HK-2 (cell line): ENCODE results near the gene ESPN.
"Not testable (repeated sequence)": the region's sequence is repeated elsewhere in the genome, so short reads cannot be mapped to it uniquely, and the experiment has no call there.

Experiments
- DNase-seq: peaks from one replicate; pipeline ENCODE4 v3.0.0-alpha.2; 2018; ENCODE audit not compliant: unreplicated experiment

Gene ESPN

DNA sequence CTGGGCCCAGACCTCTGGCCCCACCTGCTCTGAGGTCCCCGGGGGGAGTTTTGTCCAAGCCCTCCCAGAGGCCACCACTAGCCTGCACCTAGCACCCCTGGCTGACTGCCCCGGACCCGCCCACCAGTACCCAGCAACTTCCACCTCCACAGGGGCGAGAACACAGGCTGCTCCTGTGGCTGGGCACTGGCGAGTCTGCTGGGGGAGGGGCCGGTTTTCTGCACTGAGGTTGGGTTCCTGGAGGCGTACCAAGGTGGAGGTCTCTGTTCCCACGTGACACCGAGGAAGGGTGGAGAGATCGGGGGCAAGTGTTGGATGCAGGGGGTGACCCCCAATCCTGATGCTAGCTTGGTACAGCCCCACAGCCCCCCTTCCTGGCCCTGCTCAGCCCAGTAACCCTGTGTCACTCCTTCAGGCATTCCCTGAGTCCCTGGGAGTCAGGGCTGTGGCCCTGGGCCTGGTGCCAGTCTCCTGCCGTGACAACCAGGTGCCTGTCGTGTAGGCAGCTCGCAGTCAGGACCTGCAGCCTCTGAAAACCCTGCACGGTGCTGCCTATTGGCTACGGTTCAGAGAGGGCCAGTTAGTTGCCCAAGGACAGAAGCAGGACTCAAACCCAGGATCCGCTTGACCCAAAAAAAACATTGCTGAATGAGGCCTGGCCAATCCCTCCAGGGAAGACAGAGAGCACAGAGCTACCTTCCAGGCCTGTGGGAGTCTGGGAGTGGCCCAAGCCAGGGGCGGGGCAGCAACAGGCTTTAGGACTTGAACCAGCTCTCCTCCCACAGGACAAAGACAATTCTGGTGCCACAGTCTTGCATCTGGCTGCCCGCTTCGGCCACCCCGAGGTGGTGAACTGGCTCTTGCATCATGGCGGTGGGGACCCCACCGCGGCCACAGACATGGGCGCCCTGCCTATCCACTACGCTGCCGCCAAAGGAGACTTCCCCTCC lies 3.1 kb downstream of the ESPN start:
- DNase-seq = no peak

DNA sequence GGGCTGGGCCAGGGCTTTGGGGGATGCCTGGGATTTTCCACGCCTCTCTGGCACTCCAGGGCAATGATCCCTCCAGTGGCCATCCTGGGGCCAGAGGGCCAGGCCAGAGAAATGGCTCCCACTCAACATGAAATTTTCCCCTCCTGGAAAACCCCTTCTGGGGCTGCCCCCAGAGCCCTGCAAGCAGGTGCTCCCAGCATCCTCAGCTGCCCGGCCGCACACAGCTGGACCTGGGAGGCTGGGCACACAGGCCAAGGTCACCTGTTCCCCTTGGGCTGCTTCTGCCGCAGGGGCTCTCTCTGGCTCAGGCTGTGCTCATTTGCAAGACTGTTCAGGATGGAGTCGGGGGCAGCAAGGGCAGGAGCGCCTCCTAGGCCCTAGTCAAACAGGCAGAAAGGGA lies 3.9 kb downstream of the ESPN start:
- not testable (repeated sequence) for DNase-seq

DNA sequence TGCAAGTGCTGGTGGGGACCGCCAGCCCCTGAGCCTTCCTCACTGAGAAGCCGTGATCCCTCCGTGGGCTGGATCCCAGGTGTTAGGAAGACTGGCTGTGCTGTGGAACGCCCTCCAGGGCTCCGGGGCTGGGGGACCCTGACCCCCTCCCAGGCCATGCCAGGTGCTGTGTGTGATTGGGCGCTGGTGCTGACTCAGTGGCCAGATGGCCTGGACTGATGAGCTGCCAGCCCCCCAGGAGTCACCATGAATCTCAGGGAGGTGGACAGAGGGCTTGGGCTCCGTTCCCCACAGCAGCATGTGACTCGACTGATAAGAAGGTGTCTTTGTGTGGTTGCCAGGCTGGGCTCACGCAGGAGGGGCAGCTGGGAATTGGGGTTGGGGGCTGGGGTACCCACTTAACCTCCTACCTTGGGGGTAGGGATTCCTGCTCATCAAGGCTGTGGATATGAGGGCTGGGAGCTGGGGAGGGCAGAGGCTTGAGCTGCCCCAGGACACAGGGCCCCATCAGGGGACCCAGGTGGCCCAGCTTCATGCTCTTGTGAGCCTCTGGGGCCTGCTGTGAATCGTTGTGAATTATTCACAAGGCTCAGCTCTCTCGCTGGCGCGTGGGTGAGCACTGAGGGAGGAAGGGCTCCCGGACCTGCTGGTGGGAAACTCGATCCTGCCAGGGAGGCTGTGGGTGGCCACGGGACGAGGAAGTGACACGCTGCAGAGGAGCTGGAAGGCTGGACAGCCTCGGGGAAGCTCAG lies 5.3 kb downstream of the ESPN start:
- not testable (repeated sequence) for DNase-seq

GRCh38 chr1:6431645-6432579 lies 7.3 kb downstream of the ESPN start:
- DNase-seq = not testable (repeated sequence)

DNA sequence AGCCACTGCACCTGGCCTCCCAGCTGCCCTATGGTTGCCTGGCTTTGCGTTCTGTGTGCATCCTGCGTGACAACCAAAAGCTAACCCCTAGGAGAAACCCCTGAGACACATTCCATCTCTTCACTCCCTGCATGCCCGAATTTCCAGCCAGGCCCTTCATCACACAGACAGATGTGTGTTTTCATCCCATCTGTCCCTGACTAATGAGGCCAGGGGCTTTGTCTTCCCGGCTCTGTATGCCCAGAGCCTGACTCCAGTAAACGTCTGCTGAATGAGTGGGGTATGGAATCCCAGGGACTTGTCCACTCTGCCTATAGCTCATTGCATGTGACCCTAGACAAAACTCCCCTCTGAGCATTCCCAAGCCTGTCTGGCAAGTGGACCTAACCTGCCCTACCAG lies 9.6 kb downstream of the ESPN start:
- DNase-seq = no peak

DNA sequence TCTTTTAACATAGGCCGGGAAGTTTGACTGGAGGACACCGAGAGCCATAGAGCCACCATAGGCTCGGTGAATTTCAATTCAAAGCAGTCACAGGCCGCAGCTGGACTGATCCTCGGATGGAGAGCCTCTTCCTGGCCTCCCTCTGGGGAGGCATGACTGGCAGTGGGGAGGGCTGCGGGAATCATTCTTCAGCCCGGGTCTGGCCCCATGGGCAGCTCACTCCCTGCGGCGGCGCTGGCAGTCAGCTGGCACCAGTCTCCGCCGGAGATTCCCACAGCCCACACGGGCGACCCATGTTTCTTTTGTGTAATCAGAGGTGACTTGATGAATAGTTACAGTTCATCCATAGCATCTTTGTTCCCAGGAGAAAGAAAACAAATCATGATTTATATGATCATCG lies 10.6 kb downstream of the ESPN start:
- DNase-seq = no peak

- no peak for DNase-seq
These were observed 11.0 kb downstream of the ESPN start for GRCh38 chr1:6435547-6435946.

GRCh38 chr1:6436277-6436676 lies 11.7 kb downstream of the ESPN start:
- not testable (repeated sequence) for DNase-seq

GRCh38 chr1:6437012-6437700 lies 12.6 kb downstream of the ESPN start:
- peak; percentile 63 for DNase-seq

GRCh38 chr1:6438047-6438525 lies 13.5 kb downstream of the ESPN start:
- peak; percentile 77 for DNase-seq

- peak; percentile 80 for DNase-seq
These were observed 15.9 kb downstream of the ESPN start for GRCh38 chr1:6440198-6441126.

DNA sequence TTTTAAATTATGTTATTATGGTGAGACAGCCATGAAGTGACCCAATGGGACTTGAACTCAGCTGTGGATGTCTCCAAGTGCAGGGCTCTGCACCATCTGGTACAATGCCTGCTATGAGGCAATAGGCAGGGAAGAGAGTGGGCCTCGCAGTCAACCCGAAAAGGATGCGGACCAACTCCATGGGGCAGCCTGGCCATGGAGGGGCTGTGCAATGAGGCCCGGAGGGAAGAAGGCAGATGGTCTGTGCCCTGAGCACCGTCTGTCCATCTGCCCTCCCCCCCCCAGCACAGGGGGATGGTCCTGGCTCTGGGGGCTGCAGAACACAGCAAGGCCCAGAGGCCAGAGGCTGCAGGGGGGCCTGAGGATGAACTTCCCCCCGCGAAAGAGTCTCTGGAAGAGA lies 17.0 kb downstream of the ESPN start:
- no peak for DNase-seq

DNA sequence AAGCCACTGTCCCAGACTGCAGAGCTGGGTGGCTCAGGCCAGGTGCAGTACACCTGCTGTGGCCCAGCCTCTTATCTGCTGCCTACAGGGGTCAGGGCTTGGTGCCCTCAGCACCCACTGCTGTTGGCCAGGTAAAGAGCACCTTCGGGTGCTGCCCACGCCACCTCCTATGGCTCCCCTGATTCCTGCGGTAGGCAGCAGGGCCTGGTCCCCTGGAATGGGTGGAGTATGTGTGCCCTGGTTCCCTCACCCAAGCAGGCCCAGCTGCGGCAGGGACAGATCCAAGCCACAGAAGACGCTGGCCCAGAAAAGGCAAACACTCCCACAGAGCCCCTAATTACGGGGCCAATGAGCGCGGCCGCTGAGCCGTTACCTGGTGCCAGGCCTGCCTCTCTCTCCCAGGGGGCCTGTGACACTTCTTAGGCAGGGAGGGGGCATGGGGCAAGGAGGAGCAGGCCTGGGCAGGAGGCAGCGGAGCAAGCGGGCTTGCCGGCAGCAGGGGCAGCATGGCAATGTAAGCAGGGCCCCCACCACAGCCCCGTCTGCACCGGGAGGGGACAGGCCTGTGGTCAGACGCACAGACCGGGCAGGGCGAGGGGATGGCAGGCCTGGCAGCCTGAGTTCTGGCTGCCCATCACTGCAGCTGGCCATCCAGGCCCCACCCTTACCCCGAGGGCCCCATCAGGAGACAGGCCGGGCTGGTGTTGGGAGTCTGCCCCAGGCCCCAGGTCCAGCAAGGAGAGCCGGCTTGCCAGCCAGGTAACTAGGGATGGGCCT lies 19.0 kb downstream of the ESPN start:
- DNase-seq = no peak

DNA sequence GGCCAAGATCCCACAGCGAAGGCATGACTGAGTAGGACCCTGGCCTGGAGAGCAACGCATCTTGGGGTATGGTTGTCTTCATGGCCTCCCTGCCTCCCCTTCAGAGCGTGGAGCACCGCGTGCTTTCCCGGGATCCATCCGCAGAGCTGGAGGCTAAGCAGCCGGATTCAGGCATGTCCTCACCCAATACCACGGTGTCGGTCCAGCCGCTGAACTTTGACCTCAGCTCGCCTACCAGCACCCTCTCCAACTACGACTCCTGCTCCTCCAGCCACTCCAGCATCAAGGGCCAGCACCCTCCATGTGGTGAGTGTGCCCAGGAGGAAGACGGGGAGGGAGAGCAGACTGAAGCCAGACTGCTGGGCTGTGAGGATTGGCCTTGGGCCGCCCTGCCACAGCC lies 19.8 kb downstream of the ESPN start:
- no peak for DNase-seq

DNA sequence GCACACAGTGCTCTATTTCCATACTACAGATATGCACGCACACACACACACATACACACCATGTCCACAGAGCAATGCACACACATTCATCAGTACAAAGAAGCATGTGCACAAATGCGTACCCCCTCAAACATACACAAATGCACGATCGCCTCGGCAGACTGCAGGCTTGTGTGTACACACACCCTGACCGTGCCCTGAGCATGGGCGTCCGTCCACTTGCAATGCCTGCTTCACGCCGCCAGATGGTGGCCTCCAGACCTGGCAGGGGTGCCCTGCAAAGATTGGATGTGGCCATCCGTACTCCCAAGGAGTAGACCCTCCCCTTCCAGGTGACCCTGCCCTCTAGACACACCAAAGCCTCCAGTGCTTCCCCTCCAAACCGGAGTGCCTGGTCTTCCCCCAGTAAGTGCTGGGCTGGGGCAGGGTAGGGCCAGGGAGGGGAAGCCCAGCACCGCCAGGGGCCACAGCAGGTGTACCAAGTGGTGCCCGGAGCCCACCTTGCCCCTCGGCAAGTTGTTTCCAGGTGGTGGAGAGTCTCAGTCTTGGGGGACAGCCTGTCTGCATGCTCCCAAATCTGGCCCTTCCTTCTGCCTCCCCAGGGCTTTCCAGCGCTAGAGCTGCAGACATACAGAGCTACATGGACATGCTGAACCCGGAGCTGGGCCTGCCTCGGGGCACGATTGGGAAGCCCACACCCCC lies 20.6 kb downstream of the ESPN start:
- DNase-seq = no peak

DNA sequence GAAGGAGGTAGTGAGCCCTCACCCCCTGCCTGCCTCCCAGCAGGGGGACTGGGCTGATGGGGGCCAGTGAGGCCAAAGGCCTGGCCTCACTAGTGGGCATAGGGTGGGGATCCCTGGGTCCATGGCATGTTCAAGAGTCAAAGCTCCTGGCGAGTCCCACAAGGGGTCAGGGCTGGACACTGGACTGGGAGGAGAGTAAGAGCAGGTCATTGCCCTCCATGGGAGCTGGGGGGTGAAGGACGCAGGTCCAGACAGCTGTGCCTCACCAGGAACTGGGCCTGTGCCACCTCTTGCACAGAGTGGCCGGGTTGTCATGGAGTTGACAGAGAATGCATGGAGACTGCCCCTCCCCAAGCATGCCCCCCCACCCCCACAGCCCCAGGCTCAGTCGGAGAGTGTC lies 21.4 kb downstream of the ESPN start:
- not testable (repeated sequence) for DNase-seq

DNA sequence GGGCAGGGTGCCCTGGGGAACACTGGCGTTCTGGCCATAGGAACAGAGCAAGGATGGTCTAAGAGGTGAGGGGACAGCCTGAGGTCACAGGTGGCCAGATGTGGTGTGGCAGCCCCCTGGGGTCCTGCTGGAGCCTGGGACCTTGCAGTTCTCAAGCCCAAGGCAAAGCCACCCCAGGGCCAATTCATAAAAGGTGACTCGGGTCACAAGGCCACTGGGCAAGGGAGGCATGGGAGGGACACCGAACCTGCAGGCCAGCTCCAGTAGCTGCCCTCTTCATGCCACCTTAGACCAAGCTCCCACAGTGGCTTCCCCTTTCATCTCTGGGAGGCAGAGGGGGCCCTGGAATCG lies 22.1 kb downstream of the ESPN start:
- DNase-seq = no peak

GRCh38 chr1:6447016-6447817 lies 22.6 kb downstream of the ESPN start:
- DNase-seq = no peak
